Measurements from ENCODE around the gene ACTN3. TPM values are rescaled to one million over a fixed set of nuclear protein-coding genes. Genes with fewer than 3 reads are reported as not detected.

The ACTN3 gene
- total and polyA plus RNA-seq, 2 of the 4 experiments (the other 2 are of a cell fraction): under 0.01 to 0.05 TPM

DNA sequence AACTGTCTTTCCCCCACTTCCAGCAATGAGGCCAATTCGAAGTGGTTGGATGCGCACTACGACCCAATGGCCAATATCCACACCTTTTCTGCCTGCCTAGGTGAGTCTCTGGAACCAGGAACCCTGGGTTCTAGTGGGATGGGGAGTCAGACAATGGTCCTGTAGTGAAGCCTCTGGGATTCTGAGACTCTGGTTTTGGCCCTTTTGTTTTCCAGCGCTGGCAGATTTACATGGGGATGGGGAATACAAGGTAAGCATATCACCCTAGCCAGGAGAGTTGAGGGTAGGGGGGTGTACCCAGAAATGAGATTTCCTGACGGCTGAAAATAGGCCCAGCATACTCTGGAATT lies 35.7 kb upstream of the ACTN3 start:
- Histone ChIP-seq H2BK15ac (ENCODE audit: low read depth, low read length) (no peak overlapping the region), H4K8ac (ENCODE audit: low read depth in 2 of 2, low read length in 2 of 2) (peak overlapping the region; percentile 85 to 87), H3K18ac (ENCODE audit: low read depth, low read length) (no peak overlapping the region), H2BK20ac (ENCODE audit: low read depth, low read length) (no peak overlapping the region), H4K91ac (ENCODE audit: insufficient read depth, low read depth, low read length) (peak overlapping the region; percentile 16; the same call in 1 of the 2 replicates), H3K23ac (ENCODE audit: low read depth, low read length) (peak overlapping the region; percentile 87), H3K4me1 (ENCODE audit: control insufficient read depth, insufficient read depth, low read length) (no peaks in the 10 kb centered on the region), H3K4me2 (ENCODE audit: low read depth, low read length) (peak overlapping the region; percentile 83), H2AFZ (replicated peaks; ENCODE audit: low read length, poor library complexity) (peak overlapping the region; percentile 86), H3K27ac (ENCODE audit: insufficient read depth, low read length) (peak overlapping the region; percentile 10), H3K27me3 (ENCODE audit: control insufficient read depth, insufficient read depth, low read length) (no peaks in the 10 kb centered on the region), H3K4ac (ENCODE audit: low read depth, low read length) (peak overlapping the region; percentile 74; the same call in 1 of the 2 replicates), H2BK120ac (ENCODE audit: low read depth, low read length) (no peak overlapping the region), H2BK5ac (ENCODE audit: low read depth, low read length, poor library complexity, severe bottlenecking) (no peak overlapping the region), H4K20me1 (ENCODE audit: insufficient read depth, low read length) (no peaks in the 10 kb centered on the region), H3K56ac (ENCODE audit: extremely low read depth, insufficient read depth, low read length) (0 out of 2 replicates have a peak overlapping the region, but pooled peaks have one; percentile 35), H3K79me1 (ENCODE audit: low read depth in 1 of 2, low read length in 2 of 2) (peaks cover 13 to 24% of the 10 kb centered on the region in 2 experiments), H4K5ac (ENCODE audit: low read depth, low read length) (peak overlapping the region; percentile 57), H2AK5ac (ENCODE audit: low read depth, low read length) (peak overlapping the region; percentile 70; the same call in 1 of the 2 replicates), H3K14ac (replicated peaks; ENCODE audit: low read depth, low read length) (peak overlapping the region; percentile 76; the same call in 1 of the 2 replicates), H2AK9ac (replicated peaks; ENCODE audit: low read depth, low read length, poor library complexity) (peak overlapping the region; percentile 91), H3K9me3 (ENCODE audit: control insufficient read depth, insufficient read depth, low read length) (no peaks in the 10 kb centered on the region), H3K4me3 (ENCODE audit: insufficient read depth, low read depth, low read length) (peak overlapping the region; percentile 91), H3K9ac (ENCODE audit: low read depth, low read length) (peak overlapping the region; percentile 68), H3K9me1 (ENCODE audit: insufficient read depth, low read length) (peaks cover 9% of the 10 kb centered on the region; the same call in 1 of the 2 replicates), H3K36me3 (ENCODE audit: control insufficient read depth, insufficient read depth, low read length) (peaks cover 14% of the 10 kb centered on the region)
- ATAC-seq (ENCODE audit: low read depth) (no peak), DNase-seq (no peak)
- in situ Hi-C loops (cut with MboI; ENCODE audit: low sequenced_read_pairs) (no loop called here), dilution Hi-C loops (cut with HindIII; ENCODE audit: low sequenced_read_pairs, unreplicated experiment) (no loop called here), intact Hi-C loops (cut with micrococcal nuclease) (loop anchor here (1.0 kb wide), 1 partner anchor 103 kb away; no protein-coding TSS in a partner anchor)
- no CpG with 5 or more reads among the region's 5 CpGs for WGBS, 2 experiments (ENCODE audit: extremely low coverage in 2 of 2, insufficient read length in 1 of 2)
- no TSS peak for BruUV-seq (replicated peaks)
- TF ChIP-seq BHLHE40 (IDR thresholded peaks at IDR 0.05; ENCODE audit: low read depth, low read length) (no peak), SMC3 (IDR thresholded peaks at IDR 0.05; ENCODE audit: low read depth, low read length) (no peak), RAD21 (IDR thresholded peaks at IDR 0.05; ENCODE audit: low read length) (no peak), FOS (IDR thresholded peaks at IDR 0.05; ENCODE audit: low read depth, low read length) (no peak), MAZ (IDR thresholded peaks at IDR 0.05; ENCODE audit: borderline replicate concordance, low read depth, low read length) (no peak), MXI1 (IDR thresholded peaks at IDR 0.05; ENCODE audit: borderline replicate concordance, low read depth, low read length) (no peak), CHD1 (IDR thresholded peaks at IDR 0.05; ENCODE audit: low read depth, low read length) (no peak)
- ChIA-PET CTCF (interaction anchor here (0.8 kb wide), 1 partner anchor 12 kb away, joined by 3 read pairs; no protein-coding TSS in a partner anchor), POLR2A (ENCODE audit: unreplicated experiment) (no interaction called here)

Data from IMR-90 (cell line).